NCI-H2107 treated with DMSO at 0.1 percent for 48 hours (cell line): ENCODE measurements around the gene LENG1.

Experiments
- DNase-seq: peaks from one replicate; lab custom pipeline; 2025; ENCODE audit not compliant: unreplicated experiment; lab: John Stamatoyannopoulos, UW

Gene LENG1

GRCh38 chr19:54114340-54115108, 45.0 kb downstream of the LENG1 start:
- no peak for DNase-seq

DNA sequence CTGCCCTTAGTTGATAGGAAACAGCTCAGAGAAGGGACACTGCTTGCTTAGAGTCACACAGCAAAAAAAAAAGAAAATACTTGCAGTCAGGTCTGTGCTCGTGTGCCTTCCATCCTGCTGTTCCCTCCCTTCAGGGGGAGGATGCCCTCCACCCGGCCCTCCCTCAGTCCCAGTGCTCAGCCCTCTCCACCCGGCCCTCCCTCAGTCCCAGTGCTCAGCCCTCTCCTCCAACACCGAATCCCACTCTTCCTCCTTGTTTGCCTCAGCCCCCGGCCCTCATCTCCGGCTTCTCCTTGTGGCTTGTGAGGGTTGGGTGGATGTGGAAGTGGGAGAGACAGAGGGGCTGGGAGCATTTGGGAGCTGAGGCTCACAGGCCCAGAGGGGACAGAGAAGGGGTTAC, 49.9 kb downstream of the LENG1 start:
- no peak for DNase-seq

- DNase-seq: no peak
Measured at GRCh38 chr19:54108496-54108895, 51.0 kb downstream of the LENG1 start.

- no peak for DNase-seq
Measured at GRCh38 chr19:54107876-54108490, 51.5 kb downstream of the LENG1 start.

GRCh38 chr19:54106716-54107115, 52.8 kb downstream of the LENG1 start:
- DNase-seq: no peak

DNA sequence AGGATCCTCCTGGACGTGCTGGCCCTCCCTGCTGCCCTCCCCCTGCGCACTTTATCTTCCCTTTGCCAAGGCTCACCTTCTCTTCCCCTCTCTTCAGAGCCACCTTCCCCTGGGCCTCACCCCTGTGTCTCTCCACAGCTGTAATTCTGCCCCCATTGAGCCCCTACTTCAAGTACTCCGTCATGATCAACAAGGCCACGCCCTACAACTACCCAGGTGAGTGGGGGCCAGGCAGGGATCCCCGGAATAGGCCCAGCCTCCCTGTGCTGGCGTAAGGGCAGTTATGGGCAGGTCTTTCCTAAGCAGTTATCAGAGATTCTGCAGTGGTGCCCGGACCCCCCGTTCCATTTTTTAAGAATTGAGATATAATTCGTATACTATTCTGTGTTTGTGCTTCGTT, 53.7 kb downstream of the LENG1 start:
- DNase-seq: no peak
